ENCODE results near the gene IRF8. TPM values are rescaled to one million over a fixed set of nuclear protein-coding genes. Genes with fewer than 3 reads are reported as not detected.

Gene IRF8
- total and polyA plus RNA-seq, 2 of the 13 experiments (the other 11 are each of a cell fraction or from before 2014, with no cell fraction given): not detected

GRCh38 chr16:85910854-85911247 lies 11.9 kb downstream of the IRF8 start:
- Histone ChIP-seq H3K36me3 (replicated peaks in 1 of 2; ENCODE audit: control insufficient read depth in 1 of 2, insufficient read depth in 2 of 2, low read length in 2 of 2) (no peaks in the 10 kb centered on the region), H3K4me2 (ENCODE audit: low read depth, low read length) (no peak overlapping the region), H3K27ac (ENCODE audit: extremely low read length, insufficient read depth, low read length) (no peak overlapping the region), H3K27me3 (ENCODE audit: control insufficient read depth in 1 of 2, insufficient read depth in 2 of 2, low read length in 2 of 2) (peaks cover 0 to 35% of the 10 kb centered on the region in 2 experiments; a peak in 4 of 5 replicates), H3K4me1 (ENCODE audit: insufficient read depth, low read length) (peaks cover under 1% of the 10 kb centered on the region; the same call in 1 of the 2 replicates), H3K4me3 (replicated peaks in 1 of 3; ENCODE audit: insufficient read depth in 1 of 3, low read depth in 2 of 3, low read length in 3 of 3) (no peak overlapping the region), H3K79me2 (ENCODE audit: insufficient read depth, low read length) (no peaks in the 10 kb centered on the region), H3K9ac (ENCODE audit: insufficient read depth, low read depth, low read length) (no peak overlapping the region), H4K20me1 (ENCODE audit: insufficient read depth, low read length) (no peaks in the 10 kb centered on the region), H3K9me3 (ENCODE audit: low read length) (no peaks in the 10 kb centered on the region), H2AFZ (ENCODE audit: low read length) (no peak overlapping the region)
- no TSS peak for BruUV-seq (replicated peaks)
- ChIA-PET POLR2A (no interaction called here), CTCF (ENCODE audit: low intra/inter-chr PET ratio, low total read pairs) (no interaction called here)
- in situ Hi-C loops (cut with HindIII; ENCODE audit: extremely low pct_ligation_motif_present, low pct_unique_long_range_greater_than_20kb) (no loop called here), intact Hi-C loops (cut with micrococcal nuclease; ENCODE audit: unreplicated experiment) (no loop called here)
- 54% methylated on average over 9 of the region's 9 CpGs for WGBS (ENCODE audit: low lambda C conversion rate)
- no peak for DNase-seq (ENCODE audit: low spot score)
- ATAC-seq: no peak
- no peak for FAIRE-seq
- TF ChIP-seq TCF7 (IDR thresholded peaks at IDR 0.05; ENCODE audit: low read depth) (no peak), BRF2 (CRISPR knock-in tag; IDR thresholded peaks at IDR 0.05) (no peak), ZBTB20 (CRISPR knock-in tag; IDR thresholded peaks at IDR 0.05; ENCODE audit: borderline replicate concordance, low read depth) (no peak), ZBTB8A (CRISPR knock-in tag; IDR thresholded peaks at IDR 0.05; ENCODE audit: borderline replicate concordance, low read depth) (no peak), THAP7 (CRISPR knock-in tag; IDR thresholded peaks at IDR 0.05) (no peak), ZNF644 (CRISPR knock-in tag; IDR thresholded peaks at IDR 0.05; ENCODE audit: low read depth) (no peak), ZNF318 (CRISPR knock-in tag; IDR thresholded peaks at IDR 0.05) (no peak), ZNF501 (CRISPR knock-in tag; IDR thresholded peaks at IDR 0.05) (no peak), ZFP41 (CRISPR knock-in tag; IDR thresholded peaks at IDR 0.05; ENCODE audit: borderline replicate concordance) (no peak)

Data from HepG2 (cell line).